Activated T-helper 2 cell treated with anti-CD3 and anti-CD28 coated beads, Interferon-gamma antibody, Interleukin-2, Interleukin-4, amounts not matched to agents 10 μg/mL and 5 μg/mL and 100 μg/mL, durations not matched to agents 14 hours and 24 hours and 36 hours (primary cell): Measurements from ENCODE around the gene EHBP1L1. TPM values are rescaled to one million over a fixed set of nuclear protein-coding genes. Genes with fewer than 3 reads are reported as not detected.

ENCODE experiments used
- DNase-seq: peaks from one replicate; pipeline ENCODE4 v3.0.0; 2021; ENCODE audit warnings: low spot score
- H3K27ac Mint-ChIP-seq: one replicate; pipeline ENCODE4 v1.8.0; 2021; ENCODE audit warnings: mixed read lengths
- H3K27me3 Mint-ChIP-seq: one replicate; pipeline ENCODE4 v1.8.0; 2021; ENCODE audit warnings: low read depth, mixed read lengths
- H3K36me3 Mint-ChIP-seq: one replicate; pipeline ENCODE4 v1.8.0; 2021; ENCODE audit warnings: low read depth, mixed read lengths
- H3K4me1 Mint-ChIP-seq: one replicate; pipeline ENCODE4 v1.8.0; 2021; ENCODE audit warnings: low read depth, mixed read lengths
- H3K4me3 Mint-ChIP-seq: one replicate; pipeline ENCODE4 v1.8.0; 2021; ENCODE audit warnings: low read depth, mild to moderate bottlenecking, moderate library complexity, mixed read lengths
- H3K9me3 Mint-ChIP-seq: one replicate; pipeline ENCODE4 v1.8.0; 2021; ENCODE audit warnings: mixed read lengths
- intact Hi-C: fragments of 100-400 bp; cut with micrococcal nuclease; formaldehyde crosslinking; loops from one replicate; pipeline ENCODE4 v1.15.1; 2023
- total RNA-seq: library from RNA; stranded (reverse); gene quantifications from 2 replicates; pipeline ENCODE4 v1.2.3, GENCODE V29; 2022

Gene EHBP1L1
- total RNA-seq, 1 donor from 2014 or later, result 168 TPM

- intact Hi-C loops, result no loop called here
- peaks cover 41% of the 10 kb centered on the region for H3K36me3 Mint-ChIP-seq
- no peak for DNase-seq
- H3K27ac Mint-ChIP-seq, result no peak overlapping the region
- H3K4me1 Mint-ChIP-seq, result peaks cover 6% of the 10 kb centered on the region
- no peak overlapping the region for H3K4me3 Mint-ChIP-seq
- H3K9me3 Mint-ChIP-seq, result no peaks in the 10 kb centered on the region
- no peaks in the 10 kb centered on the region for H3K27me3 Mint-ChIP-seq
Measured at GRCh38 chr11:65538915-65539743, 36.7 kb upstream of the EHBP1L1 start.

- intact Hi-C loops, result loop anchor here (1.0 to 2.0 kb wide), 4 partner anchors 15 to 75 kb away; partner anchors contain the start of genes MAP3K11, PCNX3, SCYL1 and ZNRD2
- H3K4me1 Mint-ChIP-seq, result peaks cover 12% of the 10 kb centered on the region
- H3K27ac Mint-ChIP-seq, result peak overlapping the region; percentile 55
- H3K27me3 Mint-ChIP-seq, result no peaks in the 10 kb centered on the region
- peaks cover 44% of the 10 kb centered on the region for H3K36me3 Mint-ChIP-seq
- peak overlapping the region; percentile 81 for H3K4me3 Mint-ChIP-seq
- no peak for DNase-seq
- no peaks in the 10 kb centered on the region for H3K9me3 Mint-ChIP-seq
Measured at GRCh38 chr11:65539744-65540289, 36.0 kb upstream of the EHBP1L1 start.

- peaks cover 43% of the 10 kb centered on the region for H3K36me3 Mint-ChIP-seq
- H3K4me1 Mint-ChIP-seq, result peaks cover 18% of the 10 kb centered on the region
- peak; percentile 86 for DNase-seq
- H3K4me3 Mint-ChIP-seq, result peak overlapping the region; percentile 81
- H3K27ac Mint-ChIP-seq, result peak overlapping the region; percentile 70
- no peaks in the 10 kb centered on the region for H3K9me3 Mint-ChIP-seq
- intact Hi-C loops, result loop anchor here (1.0 to 2.0 kb wide), 4 partner anchors 16 to 74 kb away; partner anchors contain the start of genes MAP3K11, PCNX3, SCYL1 and ZNRD2
- no peaks in the 10 kb centered on the region for H3K27me3 Mint-ChIP-seq
Measured at GRCh38 chr11:65540290-65541092, 35.4 kb upstream of the EHBP1L1 start.

- Mint-ChIP-seq H3K4me1 (peaks cover 25% of the 10 kb centered on the region), H3K4me3 (peak overlapping the region; percentile 81), H3K36me3 (peaks cover 44% of the 10 kb centered on the region), H3K9me3 (no peaks in the 10 kb centered on the region), H3K27ac (peak overlapping the region; percentile 70), H3K27me3 (no peaks in the 10 kb centered on the region)
- no peak for DNase-seq
- intact Hi-C loops, result loop anchor here (2.0 kb wide), 3 partner anchors 17 to 73 kb away; partner anchors contain the start of genes MAP3K11, PCNX3 and SCYL1
Measured at GRCh38 chr11:65541093-65541982, 34.5 kb upstream of the EHBP1L1 start.

- Mint-ChIP-seq H3K4me1 (peaks cover 28% of the 10 kb centered on the region), H3K36me3 (peaks cover 39% of the 10 kb centered on the region), H3K27ac (no peak overlapping the region), H3K4me3 (no peak overlapping the region), H3K27me3 (no peaks in the 10 kb centered on the region), H3K9me3 (no peaks in the 10 kb centered on the region)
- intact Hi-C loops, result no loop called here
- no peak for DNase-seq
Measured at GRCh38 chr11:65542738-65543390, 33.0 kb upstream of the EHBP1L1 start.

GRCh38 chr11:65545853-65546216 is 30.0 kb upstream of the EHBP1L1 start:
- peaks cover 55% of the 10 kb centered on the region for H3K36me3 Mint-ChIP-seq
- no peaks in the 10 kb centered on the region for H3K9me3 Mint-ChIP-seq
- peak overlapping the region; percentile 76 for H3K4me3 Mint-ChIP-seq
- intact Hi-C loops, result loop anchor here (1.0 kb wide), 2 partner anchors 24 to 29 kb away; partner anchors contain the start of gene ZNRD2
- no peaks in the 10 kb centered on the region for H3K27me3 Mint-ChIP-seq
- DNase-seq, result no peak
- H3K27ac Mint-ChIP-seq, result peak overlapping the region; percentile 81
- H3K4me1 Mint-ChIP-seq, result peaks cover 35% of the 10 kb centered on the region

GRCh38 chr11:65546217-65546958 is 29.5 kb upstream of the EHBP1L1 start:
- DNase-seq, result peak; percentile 97
- H3K27me3 Mint-ChIP-seq, result no peaks in the 10 kb centered on the region
- H3K36me3 Mint-ChIP-seq, result peaks cover 60% of the 10 kb centered on the region
- H3K4me3 Mint-ChIP-seq, result peak overlapping the region; percentile 76
- no peaks in the 10 kb centered on the region for H3K9me3 Mint-ChIP-seq
- peaks cover 35% of the 10 kb centered on the region for H3K4me1 Mint-ChIP-seq
- intact Hi-C loops, result loop anchor here (1.0 kb wide), 2 partner anchors 24 to 29 kb away; partner anchors contain the start of gene ZNRD2
- H3K27ac Mint-ChIP-seq, result peak overlapping the region; percentile 81

- H3K36me3 Mint-ChIP-seq, result peaks cover 67% of the 10 kb centered on the region
- intact Hi-C loops, result no loop called here
- no peak for DNase-seq
- no peak overlapping the region for H3K4me3 Mint-ChIP-seq
- no peaks in the 10 kb centered on the region for H3K9me3 Mint-ChIP-seq
- H3K27ac Mint-ChIP-seq, result peak overlapping the region; percentile 20
- no peaks in the 10 kb centered on the region for H3K27me3 Mint-ChIP-seq
- H3K4me1 Mint-ChIP-seq, result peaks cover 44% of the 10 kb centered on the region
Measured at GRCh38 chr11:65547446-65548125, 28.3 kb upstream of the EHBP1L1 start.

- Mint-ChIP-seq H3K27ac (peak overlapping the region; percentile 20), H3K27me3 (no peaks in the 10 kb centered on the region), H3K36me3 (peaks cover 63% of the 10 kb centered on the region), H3K4me1 (peaks cover 48% of the 10 kb centered on the region), H3K9me3 (no peaks in the 10 kb centered on the region), H3K4me3 (peak overlapping the region; percentile 14)
- intact Hi-C loops, result no loop called here
- DNase-seq, result no peak
Measured at GRCh38 chr11:65548395-65548794, 27.5 kb upstream of the EHBP1L1 start.

GRCh38 chr11:65549096-65549495 is 26.8 kb upstream of the EHBP1L1 start:
- Mint-ChIP-seq H3K4me3 (no peak overlapping the region), H3K27ac (no peak overlapping the region), H3K27me3 (no peaks in the 10 kb centered on the region), H3K36me3 (peaks cover 59% of the 10 kb centered on the region), H3K9me3 (no peaks in the 10 kb centered on the region), H3K4me1 (peaks cover 48% of the 10 kb centered on the region)
- intact Hi-C loops, result no loop called here
- no peak for DNase-seq
